Activated naive CD8-positive, alpha-beta T cell treated with anti-CD3 and anti-CD28 coated beads for 36 hours (primary cell): ENCODE data around the gene GJC1. TPM values are rescaled to one million over a fixed set of nuclear protein-coding genes. Genes with fewer than 3 reads are reported as not detected.
"Not testable (repeated sequence)": the region's sequence is repeated elsewhere in the genome, so short reads cannot be mapped to it uniquely, and the experiment has no call there.

Source experiments
- DNase-seq: peaks from one replicate; pipeline ENCODE4 v3.0.0; 2021
- H3K27ac Mint-ChIP-seq: one replicate; pipeline ENCODE4 v1.8.0; 2022; ENCODE audit warnings: mild to moderate bottlenecking, moderate library complexity, mixed read lengths
- H3K27me3 Mint-ChIP-seq: one replicate; pipeline ENCODE4 v1.8.0; 2022; ENCODE audit warnings: mild to moderate bottlenecking, mixed read lengths
- H3K36me3 Mint-ChIP-seq: one replicate; pipeline ENCODE4 v1.8.0; 2021; ENCODE audit warnings: mild to moderate bottlenecking, mixed read lengths
- H3K4me1 Mint-ChIP-seq: one replicate; pipeline ENCODE4 v1.8.0; 2021; ENCODE audit warnings: mixed read lengths
- H3K4me3 Mint-ChIP-seq: one replicate; pipeline ENCODE4 v1.8.0; 2022; ENCODE audit warnings: mild to moderate bottlenecking, moderate library complexity, mixed read lengths
- H3K9me3 Mint-ChIP-seq: one replicate; pipeline ENCODE4 v1.8.0; 2022; ENCODE audit warnings: mixed read lengths
- total RNA-seq, 2 experiments: library from RNA; stranded (reverse); gene quantifications; one replicate each; pipeline ENCODE4 v1.2.3, GENCODE V29; 2021

The GJC1 gene
- total RNA-seq, 2 experiments from 2014 or later: 6.9 to 7.8 TPM

GRCh38 chr17:44828919-44829522, 1.1 kb downstream of the GJC1 start:
- Mint-ChIP-seq H3K27me3 (peaks cover 71% of the 10 kb centered on the region), H3K4me1 (peaks cover 11% of the 10 kb centered on the region), H3K27ac (no peak overlapping the region)

GRCh38 chr17:44827863-44828262, 2.2 kb downstream of the GJC1 start:
- Mint-ChIP-seq H3K36me3 (no peaks in the 10 kb centered on the region), H3K27ac (no peak overlapping the region), H3K27me3 (peaks cover 74% of the 10 kb centered on the region), H3K4me3 (no peak overlapping the region), H3K9me3 (no peaks in the 10 kb centered on the region), H3K4me1 (peaks cover 11% of the 10 kb centered on the region)
- no peak for DNase-seq

More at GRCh38 chr17:44828919-44829522, 1.1 kb downstream of the GJC1 start:
- H3K36me3 Mint-ChIP-seq: no peaks in the 10 kb centered on the region
- DNase-seq: peak; percentile 9
- no peaks in the 10 kb centered on the region for H3K9me3 Mint-ChIP-seq
- peak overlapping the region; percentile 76 for H3K4me3 Mint-ChIP-seq

- no peaks in the 10 kb centered on the region for H3K9me3 Mint-ChIP-seq
- no peak for DNase-seq
- no peak overlapping the region for H3K27ac Mint-ChIP-seq
- H3K4me3 Mint-ChIP-seq: no peak overlapping the region
- peaks cover 11% of the 10 kb centered on the region for H3K4me1 Mint-ChIP-seq
- H3K27me3 Mint-ChIP-seq: peaks cover 57% of the 10 kb centered on the region
- H3K36me3 Mint-ChIP-seq: no peaks in the 10 kb centered on the region
These were observed 3.8 kb downstream of the GJC1 start for GRCh38 chr17:44826123-44826790.

- not testable (repeated sequence) for DNase-seq, H3K9me3 Mint-ChIP-seq, H3K4me3 Mint-ChIP-seq, H3K27ac Mint-ChIP-seq, H3K36me3 Mint-ChIP-seq
- Mint-ChIP-seq H3K27me3 (peaks cover 57% of the 10 kb centered on the region), H3K4me1 (peaks cover 11% of the 10 kb centered on the region)
These were observed 4.9 kb downstream of the GJC1 start for GRCh38 chr17:44825236-44825635.

- H3K4me3 Mint-ChIP-seq: no peak overlapping the region
- DNase-seq: no peak
- H3K27ac Mint-ChIP-seq: no peak overlapping the region
These were observed 9.4 kb downstream of the GJC1 start for GRCh38 chr17:44820631-44821212.

GRCh38 chr17:44818508-44818907, 11.6 kb downstream of the GJC1 start:
- H3K27me3 Mint-ChIP-seq: peaks cover 21% of the 10 kb centered on the region
- H3K4me3 Mint-ChIP-seq, DNase-seq, H3K4me1 Mint-ChIP-seq, H3K9me3 Mint-ChIP-seq, H3K36me3 Mint-ChIP-seq, H3K27ac Mint-ChIP-seq: not testable (repeated sequence)

More at GRCh38 chr17:44820631-44821212, 9.4 kb downstream of the GJC1 start:
- peaks cover 3% of the 10 kb centered on the region for H3K4me1 Mint-ChIP-seq
- H3K9me3 Mint-ChIP-seq: no peaks in the 10 kb centered on the region
- no peaks in the 10 kb centered on the region for H3K36me3 Mint-ChIP-seq
- H3K27me3 Mint-ChIP-seq: peaks cover 30% of the 10 kb centered on the region

GRCh38 chr17:44812263-44812662, 17.8 kb downstream of the GJC1 start:
- no peaks in the 10 kb centered on the region for H3K36me3 Mint-ChIP-seq
- no peak for DNase-seq
- H3K9me3 Mint-ChIP-seq: no peaks in the 10 kb centered on the region
- peaks cover 10% of the 10 kb centered on the region for H3K27me3 Mint-ChIP-seq
- no peaks in the 10 kb centered on the region for H3K4me1 Mint-ChIP-seq
- no peak overlapping the region for H3K27ac Mint-ChIP-seq
- no peak overlapping the region for H3K4me3 Mint-ChIP-seq

- H3K36me3 Mint-ChIP-seq, H3K27ac Mint-ChIP-seq, H3K4me3 Mint-ChIP-seq, H3K4me1 Mint-ChIP-seq, DNase-seq, H3K9me3 Mint-ChIP-seq: not testable (repeated sequence)
- peaks cover 11% of the 10 kb centered on the region for H3K27me3 Mint-ChIP-seq
These were observed 21.3 kb downstream of the GJC1 start for GRCh38 chr17:44808656-44809388.

- Mint-ChIP-seq H3K9me3 (no peaks in the 10 kb centered on the region), H3K36me3 (peaks cover 3% of the 10 kb centered on the region), H3K27ac (no peak overlapping the region), H3K4me1 (no peaks in the 10 kb centered on the region), H3K27me3 (peaks cover 11% of the 10 kb centered on the region), H3K4me3 (no peak overlapping the region)
- DNase-seq: no peak
These were observed 21.9 kb downstream of the GJC1 start for GRCh38 chr17:44808156-44808555.

- Mint-ChIP-seq H3K36me3 (peaks cover 3% of the 10 kb centered on the region), H3K9me3 (no peaks in the 10 kb centered on the region), H3K27me3 (peaks cover 7% of the 10 kb centered on the region), H3K4me3 (no peak overlapping the region), H3K27ac (no peak overlapping the region), H3K4me1 (no peaks in the 10 kb centered on the region)
- DNase-seq: no peak
These were observed 22.3 kb downstream of the GJC1 start for GRCh38 chr17:44807817-44808155.

GRCh38 chr17:44807093-44807816, 22.8 kb downstream of the GJC1 start:
- peaks cover 5% of the 10 kb centered on the region for H3K27me3 Mint-ChIP-seq
- no peaks in the 10 kb centered on the region for H3K4me1 Mint-ChIP-seq
- no peaks in the 10 kb centered on the region for H3K9me3 Mint-ChIP-seq
- peaks cover 3% of the 10 kb centered on the region for H3K36me3 Mint-ChIP-seq
- no peak overlapping the region for H3K27ac Mint-ChIP-seq
- no peak overlapping the region for H3K4me3 Mint-ChIP-seq
- no peak for DNase-seq

GRCh38 chr17:44804302-44805089, 25.6 kb downstream of the GJC1 start:
- Mint-ChIP-seq H3K36me3 (peaks cover 3% of the 10 kb centered on the region), H3K4me3 (no peak overlapping the region), H3K27ac (no peak overlapping the region), H3K9me3 (no peaks in the 10 kb centered on the region), H3K4me1 (no peaks in the 10 kb centered on the region), H3K27me3 (peaks cover 5% of the 10 kb centered on the region)
- no peak for DNase-seq

GRCh38 chr17:44801880-44802279, 28.2 kb downstream of the GJC1 start:
- no peaks in the 10 kb centered on the region for H3K9me3 Mint-ChIP-seq
- H3K27ac Mint-ChIP-seq: no peak overlapping the region
- no peak for DNase-seq
- H3K27me3 Mint-ChIP-seq: no peaks in the 10 kb centered on the region
- peaks cover 3% of the 10 kb centered on the region for H3K36me3 Mint-ChIP-seq
- H3K4me3 Mint-ChIP-seq: no peak overlapping the region
- H3K4me1 Mint-ChIP-seq: peaks cover 2% of the 10 kb centered on the region

GRCh38 chr17:44798356-44798755, 31.7 kb downstream of the GJC1 start:
- H3K9me3 Mint-ChIP-seq: no peaks in the 10 kb centered on the region
- H3K27ac Mint-ChIP-seq: no peak overlapping the region
- H3K4me1 Mint-ChIP-seq: peaks cover 7% of the 10 kb centered on the region
- no peak for DNase-seq
- H3K4me3 Mint-ChIP-seq: no peak overlapping the region
- no peaks in the 10 kb centered on the region for H3K36me3 Mint-ChIP-seq
- H3K27me3 Mint-ChIP-seq: no peaks in the 10 kb centered on the region
